Endothelial cell of umbilical vein (primary cell): ENCODE measurements around the gene SEMA3A. TPM values are rescaled to one million over a fixed set of nuclear protein-coding genes. Genes with fewer than 3 reads are reported as not detected.
A peak's percentile ranks its signal among the peaks of the same experiment; 100 is the strongest.

Source experiments
- BruUV-seq: library from RNA; stranded (reverse); fragments of 400-500 nt; replicated peaks from 2 replicates; lab custom pipeline; 2021; lab: Mats Ljungman, UMichigan
- CTCF ChIA-PET: fragments of 300-600, 350-600 bp; sonication (Branson Sonifier 250); formaldehyde crosslinking; loops from one replicate; lab custom pipeline; 2021; ENCODE audit warnings: antibody characterized with exemption, inconsistent platforms; lab: Charles Lee
- POLR2A ChIA-PET: fragments of 300-600, 350-600 bp; sonication (Branson Sonifier 250); formaldehyde crosslinking; loops from one replicate; lab custom pipeline; 2021; ENCODE audit warnings: antibody characterized with exemption, inconsistent platforms; lab: Charles Lee
- DNase-seq: peaks from one replicate; pipeline ENCODE4 v3.0.0-alpha.2; 2011; ENCODE audit warnings: low read depth, low spot score
- FAIRE-seq: peaks from 2 replicates; lab custom pipeline; 2011; peaks lifted over from hg19 to GRCh38; lab: Jason Lieb, UNC
- H2AFZ ChIP-seq: 2 replicates; pipeline ENCODE4 v1.6.0; 2012; ENCODE audit warnings: low read depth, low read length, control low read depth, inconsistent platforms
- H3K27ac ChIP-seq: 2 replicates; pipeline ENCODE4 v1.5.1; 2011; ENCODE audit warnings: low read depth, mild to moderate bottlenecking, control low read depth, low read length, moderate library complexity; ENCODE audit not compliant: insufficient read depth
- H3K27me3 ChIP-seq, 2 experiments: 2 replicates each; pipeline versions ENCODE4 v1.6.0 to v1.6.1; 2011; ENCODE audit warnings: low read length in 2 of 2, mixed read lengths in 1 of 2; ENCODE audit not compliant: control insufficient read depth in 2 of 2, insufficient read depth in 2 of 2
- H3K36me3 ChIP-seq, 2 experiments: 2 replicates in 1 of 2; 3 replicates in 1 of 2; pipeline ENCODE4 v1.5.1; 2011; ENCODE audit warnings: low read length in 2 of 2, mild to moderate bottlenecking in 1 of 2, moderate library complexity in 1 of 2; ENCODE audit not compliant: control insufficient read depth in 2 of 2, insufficient read depth in 2 of 2; ENCODE audit errors: extremely low read depth in 1 of 2
- H3K4me1 ChIP-seq: 3 replicates; pipeline ENCODE4 v1.5.1; 2011; ENCODE audit warnings: mild to moderate bottlenecking, low read length; ENCODE audit not compliant: control insufficient read depth, insufficient read depth; ENCODE audit errors: extremely low read depth
- H3K4me2 ChIP-seq: 2 replicates; pipeline ENCODE4 v1.6.1; 2011; ENCODE audit warnings: low read length, control low read depth, mixed read lengths; ENCODE audit not compliant: insufficient read depth
- H3K4me3 ChIP-seq, 3 experiments: fragments of 200-600 bp in 1 of 3; sonication (generic), shearing (Covaris generic) in 1 of 3; replicated peaks in 1 of 3; 2 replicates each; pipeline ENCODE4 v1.5.1; 2011 to 2016; ENCODE audit warnings: control low read depth in 3 of 3, low read length in 3 of 3, mild to moderate bottlenecking in 2 of 3, inconsistent platforms in 1 of 3, low read depth in 1 of 3, moderate library complexity in 1 of 3; ENCODE audit not compliant: insufficient read depth in 1 of 3
- H3K79me2 ChIP-seq: 2 replicates; pipeline ENCODE4 v1.6.0; 2012; ENCODE audit warnings: low read length, inconsistent platforms; ENCODE audit not compliant: control insufficient read depth, insufficient read depth
- H3K9ac ChIP-seq: replicated peaks from 2 replicates; pipeline ENCODE3; 2011; ENCODE audit warnings: low read length, control low read depth; ENCODE audit not compliant: insufficient read depth; ENCODE audit errors: extremely low read depth
- H3K9me1 ChIP-seq: replicated peaks from 3 replicates; pipeline ENCODE4 v1.6.0; 2011; ENCODE audit warnings: mild to moderate bottlenecking, low read length; ENCODE audit not compliant: control insufficient read depth, insufficient read depth; ENCODE audit errors: extremely low read depth
- H3K9me3 ChIP-seq: replicated peaks from 2 replicates; pipeline ENCODE4 v1.5.1; 2012; ENCODE audit warnings: low read length, inconsistent platforms; ENCODE audit not compliant: control insufficient read depth, insufficient read depth
- H4K20me1 ChIP-seq: replicated peaks from 2 replicates; pipeline ENCODE3; 2011; ENCODE audit warnings: mild to moderate bottlenecking, low read length; ENCODE audit not compliant: control insufficient read depth, insufficient read depth; ENCODE audit errors: extremely low read depth
- CTCF ChIP-seq, 2 donors: IDR thresholded peaks; 1 replicate in 1 of 2; 2 replicates in 1 of 2; pipeline ENCODE4 v1.5.1; 2011; ENCODE audit warnings: low read length in 2 of 2, mild to moderate bottlenecking in 2 of 2, moderate library complexity in 2 of 2, control low read depth in 1 of 2, inconsistent platforms in 1 of 2, low read depth in 1 of 2; ENCODE audit not compliant: insufficient read depth in 1 of 2; ENCODE audit errors: extremely low read depth in 1 of 2
- EZH2 ChIP-seq: IDR thresholded peaks from 2 replicates; pipeline ENCODE4 v1.6.1; 2012; ENCODE audit warnings: borderline replicate concordance, low read depth, mild to moderate bottlenecking, moderate library complexity, low read length, inconsistent platforms; ENCODE audit not compliant: severe bottlenecking
- FOS ChIP-seq: IDR thresholded peaks from 2 replicates; pipeline ENCODE4 v1.6.1; 2011; ENCODE audit warnings: mild to moderate bottlenecking, low read length, moderate library complexity, borderline replicate concordance; ENCODE audit not compliant: insufficient read depth
- GATA2 ChIP-seq: IDR thresholded peaks from 2 replicates; pipeline ENCODE4 v1.7.0; 2011; ENCODE audit warnings: low read depth, mild to moderate bottlenecking, moderate library complexity, mixed read lengths, low read length; ENCODE audit not compliant: insufficient read length, insufficient read depth
- JUN ChIP-seq: IDR thresholded peaks from 2 replicates; pipeline ENCODE4 v1.6.1; 2011; ENCODE audit warnings: borderline replicate concordance, low read depth; ENCODE audit not compliant: insufficient read length, insufficient read depth
- MAX ChIP-seq: IDR thresholded peaks from 2 replicates; pipeline ENCODE4 v1.6.1; 2011; ENCODE audit not compliant: insufficient read depth, insufficient read length
- MYC ChIP-seq: IDR thresholded peaks from one replicate; pipeline ENCODE4 v1.6.1; 2011; ENCODE audit warnings: mild to moderate bottlenecking, low read depth, low read length
- POLR2A ChIP-seq: IDR thresholded peaks from 2 replicates; pipeline ENCODE4 v1.6.1; 2012; ENCODE audit warnings: low read depth, mild to moderate bottlenecking, control low read depth, low read length
- POLR2AphosphoS5 ChIP-seq: IDR thresholded peaks from 2 replicates; pipeline ENCODE4 v1.6.1; 2012; ENCODE audit warnings: low read depth, mild to moderate bottlenecking, control low read depth, low read length, moderate library complexity; ENCODE audit not compliant: insufficient read depth
- dilution Hi-C: fragments of 300-500 bp; cut with MboI; formaldehyde crosslinking; loops from one replicate; pipeline ENCODE4 v1.15.0; 2019; ENCODE audit warnings: low sequenced_read_pairs; ENCODE audit not compliant: extremely low pct_ligation_motif_present
- intact Hi-C: fragments of 100-400 bp; cut with micrococcal nuclease; formaldehyde crosslinking; loops from one replicate; pipeline ENCODE4 v1.10.0; 2022
- polyA plus RNA-seq, 4 experiments: library from polyadenylated mRNA; depleted of rRNA in 3 of 4; stranded (reverse) in 3 of 4; unstranded in 1 of 4; fragments of >200 nt; gene quantifications; 2 replicates each; pipeline versions ENCODE4 v1.2.1 to v1.2.3, GENCODE V29; 2011 to 2012; ENCODE audit warnings: missing spikeins in 1 of 4
- total RNA-seq: library from RNA; stranded (reverse); gene quantifications from 2 replicates; pipeline ENCODE4 v1.2.3, GENCODE V29; 2021

Gene SEMA3A
- total and polyA plus RNA-seq, 2 donors (not counting 3 experiments of a cell fraction or from before 2014, with no cell fraction given): 0.68 to 1.2 TPM

GRCh38 chr7:84081973-84082522 is 112.5 kb downstream of the SEMA3A start:
- Histone ChIP-seq H3K4me3 (no peak overlapping the region), H3K27ac (no peak overlapping the region), H3K9me1 (no peaks in the 10 kb centered on the region), H3K9ac (no peak overlapping the region), H2AFZ (peak overlapping the region; percentile 59), H3K4me2 (no peak overlapping the region), H3K4me1 (no peaks in the 10 kb centered on the region), H4K20me1 (no peaks in the 10 kb centered on the region), H3K79me2 (no peaks in the 10 kb centered on the region), H3K9me3 (no peaks in the 10 kb centered on the region), H3K27me3 (no peaks in the 10 kb centered on the region), H3K36me3 (no peaks in the 10 kb centered on the region)
- FAIRE-seq (no peak), DNase-seq (no peak)
- dilution Hi-C loops (no loop called here), intact Hi-C loops (no loop called here)
- ChIA-PET POLR2A (no interaction called here), CTCF (interaction anchor here (0.6 to 1.2 kb wide), 2 partner anchors 8 to 445 kb away, joined by 3 to 5 read pairs; no protein-coding TSS in a partner anchor)
- no TSS peak for BruUV-seq
- no peak for TF ChIP-seq MAX
- no peak for TF ChIP-seq CTCF (IDR thresholded peaks at IDR 0.05; ENCODE audit: extremely low read depth in 1 of 2, insufficient read depth in 1 of 2, low read depth in 1 of 2, low read length in 2 of 2)
- TF ChIP-seq JUN: no peak
- no peak for TF ChIP-seq GATA2
- no peak for TF ChIP-seq POLR2A
- no peak for TF ChIP-seq POLR2AphosphoS5
- no peak for TF ChIP-seq MYC
- no peak for TF ChIP-seq EZH2
- TF ChIP-seq FOS: no peak
